HL-60/S4 (cell line): Measurements from ENCODE around the gene HOXB6.

ENCODE experiments used
- in situ Hi-C: fragments of 300-500 bp; cut with MboI; formaldehyde crosslinking; loops from 2 replicates; pipeline ENCODE4 v1.14.3; 2022; ENCODE audit warnings: low sequenced_read_pairs

The HOXB6 gene

GRCh38 chr17:48568499-48569239, 36.1 kb downstream of the HOXB6 start:
- in situ Hi-C loops = no loop called here

DNA sequence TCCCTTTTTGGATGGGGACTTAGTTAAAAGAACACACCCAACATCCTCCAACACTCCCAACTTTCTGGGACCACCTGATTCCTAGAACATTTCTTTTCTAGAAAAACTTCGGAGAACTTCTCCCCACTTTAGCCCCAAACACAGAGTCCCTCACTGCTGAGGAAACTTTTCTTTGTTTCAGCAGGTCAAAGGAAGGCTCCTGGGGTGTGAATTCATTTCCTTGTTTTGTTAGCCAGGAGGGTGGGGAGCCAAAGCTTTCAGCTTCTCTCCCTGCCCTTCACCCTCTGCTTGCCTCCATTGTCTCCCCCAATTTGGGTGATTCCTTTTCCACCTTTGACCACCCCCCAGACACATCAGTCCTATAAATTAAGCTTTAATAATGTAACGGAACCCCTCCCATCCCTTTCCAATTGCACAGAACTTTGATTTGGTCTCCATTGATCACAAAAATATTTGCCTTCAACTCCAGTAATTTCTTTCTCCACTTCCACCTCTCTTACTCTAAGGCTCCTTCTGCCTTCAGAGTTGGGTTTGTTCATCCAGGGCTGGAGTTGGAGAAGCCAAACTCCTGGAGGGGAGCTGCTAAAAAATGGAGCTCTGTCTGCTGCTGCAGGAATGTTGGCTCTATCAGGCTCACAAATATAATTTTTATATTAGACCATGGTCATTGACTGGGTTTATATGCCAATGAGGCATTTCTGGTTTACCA, 37.0 kb downstream of the HOXB6 start:
- in situ Hi-C loops = no loop called here

GRCh38 chr17:48567209-48567608, 37.6 kb downstream of the HOXB6 start:
- in situ Hi-C loops = no loop called here

DNA sequence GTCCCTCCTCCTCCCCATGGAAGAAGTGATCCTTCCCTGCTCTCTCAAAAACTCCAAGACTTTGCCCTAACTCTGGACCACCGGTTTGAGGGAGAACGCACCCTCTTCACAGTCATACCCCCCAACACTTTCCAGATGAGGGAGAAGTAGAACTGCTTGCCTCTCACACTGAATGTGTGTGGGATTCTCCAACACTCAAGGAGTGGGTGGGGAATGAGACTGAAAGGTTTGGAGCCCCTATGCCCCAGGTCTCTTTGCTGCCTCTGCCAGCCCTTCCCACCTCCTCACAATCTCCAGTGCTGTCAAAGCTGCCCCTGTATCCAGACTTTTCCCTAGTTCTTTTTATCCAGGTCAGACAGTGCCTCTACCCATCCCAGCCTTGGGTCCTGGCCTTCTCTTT, 38.1 kb downstream of the HOXB6 start:
- in situ Hi-C loops = no loop called here

GRCh38 chr17:48565925-48566710, 38.7 kb downstream of the HOXB6 start:
- in situ Hi-C loops = no loop called here

DNA sequence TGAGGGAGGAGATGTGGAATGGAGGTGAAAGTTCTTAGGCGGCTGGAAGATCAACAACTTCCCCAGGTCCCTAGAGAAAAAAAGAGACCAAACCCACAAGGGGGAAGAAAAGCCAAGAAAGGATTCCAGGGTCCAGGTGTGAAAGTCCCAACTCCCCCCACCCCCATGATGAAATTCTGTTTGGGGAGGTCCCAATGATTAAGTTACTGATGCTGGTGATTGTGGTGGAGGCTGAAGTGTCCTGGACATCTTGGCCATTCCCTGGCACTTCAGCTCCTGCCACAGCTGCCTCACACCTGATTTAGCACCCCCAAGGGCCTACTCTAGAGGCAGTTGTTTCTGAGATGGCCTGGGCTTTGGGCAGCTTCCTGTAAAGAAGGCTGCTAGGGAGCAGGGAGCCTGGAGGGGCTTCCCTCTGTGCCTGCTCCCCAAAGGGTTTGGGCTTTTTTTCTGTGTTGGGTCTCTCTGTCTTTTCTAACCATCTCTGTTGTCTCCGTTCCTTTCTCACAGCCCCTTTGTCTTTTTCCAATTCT, 39.7 kb downstream of the HOXB6 start:
- in situ Hi-C loops = no loop called here

DNA sequence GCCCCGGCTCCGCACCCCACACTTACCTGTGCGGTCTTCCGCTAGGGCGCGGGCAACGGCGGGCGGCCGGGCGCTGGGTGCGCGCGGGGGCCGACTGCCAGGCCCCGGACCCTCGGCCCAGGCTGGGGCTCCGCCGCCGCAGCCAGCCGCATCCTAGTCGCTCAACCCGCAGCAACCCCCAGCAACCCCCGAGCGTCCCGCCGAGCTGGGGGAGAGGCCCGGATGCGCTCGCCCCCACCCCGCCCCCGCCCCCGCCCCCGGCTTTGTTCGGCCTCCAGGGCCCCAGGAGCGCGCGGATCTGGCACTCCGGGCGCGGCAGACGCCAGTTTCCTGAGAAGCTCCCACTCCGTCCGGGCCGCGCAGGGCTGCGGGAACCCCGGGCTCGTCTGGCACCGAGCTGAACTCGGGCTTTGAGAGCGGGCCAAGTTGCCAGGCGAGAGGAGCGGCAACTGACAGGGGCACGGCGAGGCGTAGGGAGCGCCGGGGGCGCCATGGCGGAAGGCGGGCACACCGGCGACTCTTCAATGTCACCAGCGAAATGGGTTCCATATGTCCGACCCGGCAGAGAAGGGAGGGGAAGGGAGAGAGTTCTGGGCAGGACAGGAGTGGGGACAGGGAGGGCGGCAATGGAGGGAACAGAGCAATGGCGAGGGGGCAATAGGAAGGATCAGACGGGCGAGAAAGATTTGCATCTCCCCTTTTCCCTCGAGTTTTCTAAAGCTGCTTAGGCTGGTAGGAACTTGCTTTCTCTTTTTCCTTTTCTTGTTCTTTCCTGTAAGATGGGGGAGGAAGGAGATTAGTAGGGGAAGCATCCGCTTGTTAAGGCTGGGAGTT, 40.4 kb downstream of the HOXB6 start:
- in situ Hi-C loops = no loop called here

- in situ Hi-C loops = no loop called here
Measured at GRCh38 chr17:48563867-48564187, 41.0 kb downstream of the HOXB6 start.

DNA sequence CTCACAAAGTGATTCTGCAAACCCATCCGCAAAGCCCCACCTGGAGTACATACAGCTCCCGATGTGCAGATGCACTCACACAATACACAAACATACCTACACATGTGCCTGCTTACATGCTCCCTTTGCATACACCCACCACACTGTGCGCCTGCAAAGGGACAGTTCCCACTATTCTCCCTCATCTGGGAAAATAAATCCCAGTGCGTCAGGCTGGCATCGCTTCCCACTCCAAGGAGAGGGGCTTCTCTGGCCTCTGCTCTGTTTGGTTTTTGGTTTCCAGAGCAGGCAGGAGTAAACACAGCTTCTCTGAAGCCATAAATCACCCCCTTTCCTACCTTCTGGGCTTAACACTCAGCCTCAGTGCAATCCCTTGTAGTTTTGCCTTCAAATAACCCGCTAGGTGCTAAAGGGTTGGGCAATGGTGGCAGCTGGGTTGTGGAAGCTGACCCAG, 41.4 kb downstream of the HOXB6 start:
- in situ Hi-C loops = no loop called here

GRCh38 chr17:48562934-48563333, 41.9 kb downstream of the HOXB6 start:
- in situ Hi-C loops = no loop called here

DNA sequence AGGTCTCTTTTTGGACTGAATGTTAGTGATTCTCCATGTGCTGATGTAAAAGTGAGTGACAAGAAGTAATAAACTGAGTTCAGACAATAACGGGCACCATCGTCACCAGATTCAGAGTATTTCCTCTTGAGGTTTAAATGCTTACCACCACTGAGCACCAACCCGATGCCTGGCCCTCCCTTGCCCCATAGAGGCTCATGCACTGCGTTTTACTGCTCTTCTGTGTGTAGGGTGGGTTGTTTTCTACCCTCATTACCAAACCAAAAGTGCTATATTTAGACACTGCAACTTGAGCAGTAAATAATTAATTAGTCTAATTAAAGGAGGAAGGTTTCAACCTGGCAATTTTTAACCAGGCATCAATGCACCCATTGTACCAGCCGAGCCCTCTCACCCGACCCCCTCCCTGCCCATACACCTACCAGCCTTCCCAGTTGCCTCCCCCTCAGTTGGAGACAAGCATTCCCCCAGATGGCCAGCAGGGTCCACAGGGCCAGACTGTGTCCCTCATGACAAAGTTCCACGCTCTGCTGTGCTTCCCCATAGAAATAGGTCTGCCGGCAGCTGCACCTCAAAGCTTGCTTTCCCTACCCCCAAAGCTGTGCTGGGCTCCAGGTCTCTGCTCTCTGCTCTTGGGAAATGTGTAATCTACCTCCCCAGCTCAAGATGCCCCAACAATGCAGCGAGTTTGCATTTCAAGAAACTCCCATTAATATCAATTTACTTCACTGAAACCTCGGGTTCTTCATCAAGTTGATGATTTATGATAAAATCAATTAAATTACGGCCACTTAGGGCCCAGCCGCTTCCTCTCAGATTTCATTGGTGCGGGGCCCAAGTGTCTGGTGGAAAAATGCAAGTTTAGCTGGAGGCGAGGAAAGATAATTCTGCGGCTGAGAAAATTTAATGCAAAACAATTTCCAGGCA, 42.6 kb downstream of the HOXB6 start:
- in situ Hi-C loops = no loop called here

GRCh38 chr17:48559840-48560817, 44.7 kb downstream of the HOXB6 start:
- in situ Hi-C loops = no loop called here

- in situ Hi-C loops = no loop called here
Measured at GRCh38 chr17:48559122-48559839, 45.5 kb downstream of the HOXB6 start.

DNA sequence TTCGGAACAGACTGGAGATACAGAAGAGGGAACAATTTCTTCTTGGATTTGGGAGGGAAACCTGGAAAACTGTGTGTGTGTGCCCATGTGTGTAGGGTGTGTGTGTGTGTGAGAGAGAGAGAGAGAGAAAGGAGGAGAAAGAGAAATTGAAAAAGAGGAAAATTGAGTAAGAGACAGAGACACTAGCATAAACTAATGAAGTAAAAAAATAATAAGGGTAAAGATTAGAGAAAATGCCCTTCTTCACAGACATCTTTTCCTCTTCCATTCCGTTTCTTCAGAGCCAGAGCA, 46.0 kb downstream of the HOXB6 start:
- in situ Hi-C loops = no loop called here

DNA sequence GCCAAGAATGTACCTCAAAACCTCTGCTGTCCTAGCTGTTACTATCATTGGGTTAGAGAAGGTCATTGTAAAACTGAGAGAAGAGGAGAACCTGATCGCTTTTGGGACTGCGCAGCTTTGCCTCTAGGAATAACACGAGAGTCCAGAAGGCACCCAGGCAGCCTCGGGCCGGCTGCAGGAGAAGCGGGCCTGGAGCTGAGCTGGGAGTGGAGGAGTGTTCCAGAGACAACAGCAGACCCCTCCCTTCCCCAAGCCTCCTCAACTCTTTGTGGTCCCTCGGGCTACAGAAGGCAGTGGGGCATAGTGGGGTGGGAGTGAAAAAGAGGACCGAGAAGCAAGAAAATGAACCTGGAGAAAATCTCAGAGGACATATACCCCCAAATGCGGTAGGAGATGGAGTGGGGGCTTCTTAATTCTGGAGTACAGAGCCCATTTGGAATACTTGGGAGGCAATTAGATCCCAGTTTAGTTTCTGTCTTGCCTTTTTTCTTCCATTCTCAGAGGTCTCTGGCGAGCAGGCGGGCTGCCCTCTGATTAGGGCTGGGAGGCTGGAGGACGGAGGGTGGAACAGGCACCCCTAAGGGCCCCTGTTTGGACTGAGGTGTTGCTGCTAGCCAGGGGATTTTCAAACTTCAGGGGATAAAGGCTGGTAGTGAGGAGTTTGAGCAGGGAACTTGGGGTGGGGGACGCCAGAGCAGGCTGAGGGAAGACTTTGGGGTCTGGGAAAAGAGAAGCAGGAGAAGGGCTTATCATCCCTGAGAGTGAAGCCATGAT, 46.5 kb downstream of the HOXB6 start:
- in situ Hi-C loops = no loop called here

- in situ Hi-C loops = no loop called here
Measured at GRCh38 chr17:48556576-48557401, 48.0 kb downstream of the HOXB6 start.

GRCh38 chr17:48556229-48556575, 48.6 kb downstream of the HOXB6 start:
- in situ Hi-C loops = no loop called here
